Measurements from ENCODE around the gene ODR4. TPM values are rescaled to one million over a fixed set of nuclear protein-coding genes. Genes with fewer than 3 reads are reported as not detected.

ODR4 gene
- total and polyA plus RNA-seq, 2 of the 4 experiments (the other 2 are of a cell fraction): 9.4 to 9.7 TPM

- Histone ChIP-seq H4K20me1 (ENCODE audit: insufficient read depth, low read length) (no peaks in the 10 kb centered on the region), H2AK9ac (replicated peaks; ENCODE audit: low read depth, low read length, poor library complexity) (no peak overlapping the region), H3K23ac (ENCODE audit: low read depth, low read length) (no peak overlapping the region), H3K36me3 (ENCODE audit: control insufficient read depth, insufficient read depth, low read length) (peaks cover 45% of the 10 kb centered on the region), H4K5ac (ENCODE audit: low read depth, low read length) (no peak overlapping the region), H3K9me3 (ENCODE audit: control insufficient read depth, insufficient read depth, low read length) (no peaks in the 10 kb centered on the region), H3K9me1 (ENCODE audit: insufficient read depth, low read length) (no peaks in the 10 kb centered on the region), H3K14ac (replicated peaks; ENCODE audit: low read depth, low read length) (no peak overlapping the region), H3K27ac (ENCODE audit: insufficient read depth, low read length) (no peak overlapping the region), H3K27me3 (ENCODE audit: control insufficient read depth, insufficient read depth, low read length) (no peaks in the 10 kb centered on the region), H3K4me3 (ENCODE audit: insufficient read depth, low read depth, low read length) (no peak overlapping the region), H3K4ac (ENCODE audit: low read depth, low read length) (no peak overlapping the region), H3K4me2 (ENCODE audit: low read depth, low read length) (no peak overlapping the region), H4K8ac (ENCODE audit: low read depth in 2 of 2, low read length in 2 of 2) (no peak overlapping the region), H3K9ac (ENCODE audit: low read depth, low read length) (no peak overlapping the region), H2BK15ac (ENCODE audit: low read depth, low read length) (no peak overlapping the region), H3K18ac (ENCODE audit: low read depth, low read length) (no peak overlapping the region), H2BK120ac (ENCODE audit: low read depth, low read length) (no peak overlapping the region), H2AK5ac (ENCODE audit: low read depth, low read length) (no peak overlapping the region), H2BK20ac (ENCODE audit: low read depth, low read length) (no peak overlapping the region), H2BK5ac (ENCODE audit: low read depth, low read length, poor library complexity, severe bottlenecking) (no peak overlapping the region), H2AFZ (replicated peaks; ENCODE audit: low read length, poor library complexity) (no peak overlapping the region), H3K79me1 (ENCODE audit: low read depth in 1 of 2, low read length in 2 of 2) (no peaks in the 10 kb centered on the region; a peak in 1 of 4 replicates), H3K4me1 (ENCODE audit: control insufficient read depth, insufficient read depth, low read length) (no peaks in the 10 kb centered on the region), H3K56ac (ENCODE audit: extremely low read depth, insufficient read depth, low read length) (no peak overlapping the region), H4K91ac (ENCODE audit: insufficient read depth, low read depth, low read length) (no peak overlapping the region)
- CTCF ChIA-PET: no interaction called here
- no CpG with 5 or more reads among the region's 5 CpGs for WGBS, 2 experiments (ENCODE audit: extremely low coverage in 2 of 2, insufficient read length in 1 of 2)
- DNase-seq (no peak), ATAC-seq (ENCODE audit: low read depth) (no peak)
- intact Hi-C loops (cut with micrococcal nuclease): no loop called here
- no TSS peak for BruUV-seq (replicated peaks)
- POLR2A ChIA-PET (ENCODE audit: unreplicated experiment): no interaction called here
- no peak for TF ChIP-seq NFE2L2 (IDR thresholded peaks at IDR 0.05; ENCODE audit: low read depth, low read length)
- TF ChIP-seq FOS (IDR thresholded peaks at IDR 0.05; ENCODE audit: low read depth, low read length): no peak
- no peak for TF ChIP-seq ELK1 (IDR thresholded peaks at IDR 0.05; ENCODE audit: borderline replicate concordance, low read depth, low read length)
- TF ChIP-seq MAFK (IDR thresholded peaks at IDR 0.05; ENCODE audit: low read depth, low read length): no peak
- TF ChIP-seq CEBPB (IDR thresholded peaks at IDR 0.05; ENCODE audit: low read depth, low read length): no peak
- no peak for TF ChIP-seq BHLHE40 (IDR thresholded peaks at IDR 0.05; ENCODE audit: low read depth, low read length)
- no peak for TF ChIP-seq POLR2A (IDR thresholded peaks at IDR 0.05; ENCODE audit: low read depth, low read length)
- TF ChIP-seq USF2 (IDR thresholded peaks at IDR 0.05; ENCODE audit: low read depth, low read length): no peak
- TF ChIP-seq RCOR1 (IDR thresholded peaks at IDR 0.05; ENCODE audit: insufficient replicate concordance, low read length): no peak
- TF ChIP-seq MAZ (IDR thresholded peaks at IDR 0.05; ENCODE audit: borderline replicate concordance, low read depth, low read length): no peak
- TF ChIP-seq CTCF (conservative IDR thresholded peaks at IDR 0.05; ENCODE audit: low read depth, low read length): no peak
- TF ChIP-seq RAD21 (IDR thresholded peaks at IDR 0.05; ENCODE audit: low read length): no peak
- TF ChIP-seq SMC3 (IDR thresholded peaks at IDR 0.05; ENCODE audit: low read depth, low read length): no peak
- no peak for TF ChIP-seq CHD1 (IDR thresholded peaks at IDR 0.05; ENCODE audit: low read depth, low read length)
- TF ChIP-seq MXI1 (IDR thresholded peaks at IDR 0.05; ENCODE audit: borderline replicate concordance, low read depth, low read length): no peak
- TF ChIP-seq RFX5 (IDR thresholded peaks at IDR 0.05; ENCODE audit: low read depth, low read length): no peak
- in situ Hi-C loops (cut with MboI; ENCODE audit: low sequenced_read_pairs): no loop called here
- dilution Hi-C loops (cut with HindIII; ENCODE audit: low sequenced_read_pairs, unreplicated experiment): no loop called here
Observed at GRCh38 chr1:186340772-186341171, 34.9 kb upstream of the ODR4 start.

All from IMR-90 (cell line).